Left forelimb (tissue), 1 donor: Measurements from ENCODE around the gene GPR101.

Experiments
- DNase-seq: peaks from one replicate; pipeline ENCODE4 v3.0.0-alpha.2; 2018; ENCODE audit warnings: low spot score

GPR101 gene, protein sequence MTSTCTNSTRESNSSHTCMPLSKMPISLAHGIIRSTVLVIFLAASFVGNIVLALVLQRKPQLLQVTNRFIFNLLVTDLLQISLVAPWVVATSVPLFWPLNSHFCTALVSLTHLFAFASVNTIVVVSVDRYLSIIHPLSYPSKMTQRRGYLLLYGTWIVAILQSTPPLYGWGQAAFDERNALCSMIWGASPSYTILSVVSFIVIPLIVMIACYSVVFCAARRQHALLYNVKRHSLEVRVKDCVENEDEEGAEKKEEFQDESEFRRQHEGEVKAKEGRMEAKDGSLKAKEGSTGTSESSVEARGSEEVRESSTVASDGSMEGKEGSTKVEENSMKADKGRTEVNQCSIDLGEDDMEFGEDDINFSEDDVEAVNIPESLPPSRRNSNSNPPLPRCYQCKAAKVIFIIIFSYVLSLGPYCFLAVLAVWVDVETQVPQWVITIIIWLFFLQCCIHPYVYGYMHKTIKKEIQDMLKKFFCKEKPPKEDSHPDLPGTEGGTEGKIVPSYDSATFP

DNA sequence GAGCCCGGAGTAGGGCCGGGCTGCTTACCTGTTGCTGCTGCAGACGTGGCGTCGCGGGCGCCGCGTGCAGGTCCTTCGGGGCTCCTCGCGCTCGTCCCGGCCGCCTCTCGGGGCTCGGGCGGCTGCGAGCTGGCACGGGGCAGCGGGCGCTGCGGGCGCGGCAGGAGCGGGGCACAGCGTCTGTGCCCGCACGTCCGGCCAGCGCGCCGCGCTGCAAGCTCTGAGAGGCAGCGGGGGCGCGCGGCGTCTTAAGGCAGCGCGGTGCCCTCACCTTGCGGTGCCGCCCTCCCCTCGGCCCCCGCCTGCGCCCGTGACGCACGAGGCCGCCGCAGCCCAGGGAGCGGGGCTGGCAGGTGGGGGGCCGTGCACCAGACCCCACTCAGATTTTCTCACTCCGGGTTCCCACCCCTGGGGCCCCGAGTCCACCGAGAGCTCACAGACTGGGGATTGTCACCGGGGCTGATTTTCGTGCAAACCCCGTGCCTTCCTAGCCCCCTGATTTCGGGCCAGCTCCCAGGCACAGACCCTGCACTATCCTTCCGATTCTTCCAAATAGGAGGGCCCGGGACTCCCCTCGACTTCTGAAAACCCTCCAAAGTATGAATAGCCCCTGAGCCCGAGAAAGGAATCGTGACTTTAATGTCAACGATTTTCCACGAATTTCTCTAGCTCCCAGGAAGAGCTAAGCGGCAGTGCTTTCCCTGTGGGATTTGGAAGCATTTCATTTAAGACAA, at the start of gene GPR101:
Gene GPR101 (minus strand): TSS at position 222 of the 734 bp plus-strand sequence. CDS start 2,321 bp downstream, outside the sequence.
- no peak for DNase-seq

DNA sequence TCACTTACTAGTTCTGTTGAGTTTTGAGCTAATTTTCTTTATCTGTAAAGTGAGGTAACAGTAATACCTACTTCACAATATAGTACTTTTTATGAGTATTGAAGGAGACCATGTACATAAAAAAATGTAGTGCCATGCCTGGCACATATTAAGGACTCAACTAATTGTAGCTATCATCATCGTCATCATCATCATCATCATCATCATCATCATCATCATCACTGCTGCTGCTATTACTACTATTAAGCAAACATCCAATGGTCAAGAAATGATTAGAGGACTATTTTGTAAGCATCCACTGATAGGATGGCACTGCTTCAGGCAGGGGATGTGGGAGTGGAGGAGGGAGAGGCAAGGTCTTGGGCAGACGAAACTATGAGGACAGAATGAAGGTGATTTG, 47.4 kb upstream of the GPR101 start:
- no peak for DNase-seq

DNA sequence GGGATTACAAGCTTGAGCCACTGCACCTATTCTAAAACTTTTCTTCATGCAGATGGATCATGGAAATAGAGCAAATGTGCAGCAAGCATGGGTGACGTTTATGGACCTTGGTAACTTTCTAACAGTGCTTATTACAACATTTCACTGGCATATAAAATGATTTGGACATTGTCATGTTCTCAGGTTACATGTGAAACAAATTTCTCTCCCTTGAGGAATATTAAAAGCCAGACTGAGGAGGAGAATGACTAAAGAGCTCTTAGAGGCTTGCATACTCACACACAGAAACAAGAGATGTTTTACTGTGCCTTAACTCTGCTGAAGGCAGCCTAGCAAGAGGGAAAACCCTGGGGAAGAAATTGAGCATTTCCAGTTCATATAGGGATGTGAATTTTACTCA, 38.6 kb upstream of the GPR101 start:
- no peak for DNase-seq

DNA sequence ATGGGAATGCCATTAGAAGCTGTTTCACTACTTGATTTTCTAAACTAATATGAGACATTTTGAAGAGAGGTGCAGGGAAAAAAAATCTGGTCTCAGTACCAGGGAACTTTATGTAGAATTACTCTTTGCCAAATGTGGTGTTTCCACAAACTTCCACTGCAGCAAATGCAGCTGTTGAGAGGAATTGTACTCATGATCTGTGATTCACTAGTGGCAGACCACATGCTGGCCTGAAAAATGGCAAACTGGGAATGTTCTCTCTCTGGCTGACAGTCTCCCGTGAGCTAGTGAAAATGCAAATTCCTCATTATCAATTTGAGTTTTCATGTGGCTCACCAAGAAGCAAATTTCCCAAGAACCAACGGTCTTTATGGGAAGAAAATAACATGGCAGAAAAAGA, 37.8 kb upstream of the GPR101 start:
- DNase-seq, result no peak

DNA sequence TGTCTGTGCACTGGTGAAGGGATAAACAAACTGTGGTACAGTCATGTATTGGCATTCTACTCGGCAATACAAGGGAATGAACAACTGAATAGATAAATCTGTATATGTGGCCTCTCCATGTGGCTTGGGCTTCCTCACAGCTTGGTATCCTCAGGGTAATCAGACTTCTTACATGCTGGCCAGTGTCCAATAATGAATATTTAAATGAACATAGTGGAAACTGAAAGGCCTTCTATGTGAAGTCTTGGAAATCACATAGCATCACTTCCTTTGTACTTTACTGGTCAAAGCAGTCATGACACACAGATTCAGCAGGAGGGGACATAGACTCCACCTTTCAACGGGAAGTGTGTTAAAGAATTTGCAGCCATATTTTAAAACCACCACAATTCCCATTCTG, 33.4 kb upstream of the GPR101 start:
- no peak for DNase-seq

DNA sequence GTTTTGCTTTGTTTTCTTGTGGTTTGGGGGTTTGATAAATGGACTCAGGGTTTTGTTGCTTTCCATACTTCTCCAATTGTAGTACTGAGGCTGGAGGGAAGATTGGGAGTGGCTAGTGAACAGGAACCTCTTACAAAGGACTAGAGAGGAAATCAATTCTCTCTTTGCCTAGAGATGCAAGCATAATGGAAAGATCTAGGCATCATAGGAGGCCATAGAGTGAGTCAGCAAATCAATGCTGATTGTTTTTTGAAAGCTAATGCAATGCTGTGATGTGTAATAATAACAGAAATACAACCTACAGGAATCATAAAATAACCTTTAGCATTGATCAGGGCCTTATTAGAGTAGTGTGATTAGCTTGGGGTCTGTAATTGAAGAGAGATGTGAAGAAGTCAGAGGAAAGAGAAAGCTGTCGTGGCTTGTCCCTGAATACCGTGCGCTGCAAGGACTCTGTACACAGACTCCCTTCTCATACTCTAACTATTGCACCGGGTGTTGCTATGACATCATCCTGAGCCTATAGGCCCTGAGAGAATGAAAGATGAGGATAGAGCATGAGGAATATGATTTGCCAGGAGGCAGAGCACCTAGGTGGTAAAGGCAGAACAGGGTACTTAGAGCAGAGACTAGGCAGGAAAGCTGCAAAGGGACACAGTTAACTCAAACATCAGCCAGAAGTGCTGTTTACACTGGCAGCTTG, 29.3 kb upstream of the GPR101 start:
- no peak for DNase-seq

DNA sequence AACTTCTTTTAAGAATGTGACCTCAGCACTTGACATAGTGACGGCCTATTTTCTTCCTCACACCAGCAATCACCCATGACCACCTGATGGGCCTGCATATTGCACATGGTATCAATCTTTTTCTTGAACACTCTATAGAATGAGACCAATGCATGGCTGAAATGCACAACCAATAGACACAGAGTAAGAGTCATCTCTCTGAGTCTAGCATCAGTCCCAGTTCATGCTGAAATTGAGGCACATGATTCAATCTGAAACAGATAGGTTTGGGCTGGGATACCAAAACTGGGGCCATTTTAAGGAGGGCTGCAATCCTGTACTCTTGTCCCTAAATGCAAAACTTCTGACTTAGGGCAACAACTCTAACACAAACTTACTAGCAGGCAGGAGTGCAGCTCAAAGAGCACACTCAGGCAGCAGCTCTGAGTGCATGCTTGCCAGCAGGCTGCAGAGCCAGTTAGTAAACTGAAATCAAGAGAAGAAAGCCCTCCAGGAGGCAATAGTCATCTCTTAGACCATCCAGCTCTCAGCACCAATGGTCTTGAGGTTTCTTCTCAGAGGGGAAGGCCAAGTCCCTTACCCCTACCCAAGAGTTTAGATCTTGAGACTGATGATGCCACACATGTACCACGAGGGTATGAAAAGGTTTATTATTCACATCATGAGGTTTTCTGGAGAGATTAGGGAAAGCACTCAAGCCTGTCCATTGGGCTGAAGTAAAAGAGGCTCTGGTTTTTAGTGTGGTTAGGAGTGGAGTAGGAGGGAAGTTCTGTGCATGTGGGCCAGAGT, 24.7 kb upstream of the GPR101 start:
- no peak for DNase-seq

DNA sequence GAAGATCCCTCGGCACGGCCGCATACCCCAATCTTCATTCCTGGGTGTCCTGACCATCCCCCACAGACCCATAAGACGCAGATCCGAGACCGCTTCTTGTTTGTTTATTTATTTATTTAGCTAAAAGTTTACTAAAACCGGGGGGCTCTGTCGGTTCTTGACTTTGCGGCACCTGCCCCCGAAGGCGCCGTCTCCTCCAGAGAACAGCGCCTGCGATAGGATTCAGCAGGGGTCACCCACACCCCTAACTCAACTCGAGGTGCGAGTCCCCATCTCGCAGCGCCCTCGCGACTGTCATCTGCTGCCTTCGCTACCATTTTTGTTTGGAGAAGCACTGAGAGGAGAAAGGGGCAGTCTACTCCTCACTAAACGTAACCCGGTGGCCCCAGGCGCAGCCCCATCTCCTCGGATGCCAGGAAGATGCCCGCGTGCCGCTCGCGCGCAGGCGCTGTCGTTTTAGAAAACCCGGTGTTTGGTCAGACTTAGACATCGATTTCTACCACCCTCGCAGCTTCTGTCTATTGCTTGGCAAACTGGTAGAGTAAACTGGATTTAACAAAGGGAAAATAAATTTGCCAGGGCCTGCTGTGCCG, 18.9 kb upstream of the GPR101 start:
- DNase-seq, result no peak

DNA sequence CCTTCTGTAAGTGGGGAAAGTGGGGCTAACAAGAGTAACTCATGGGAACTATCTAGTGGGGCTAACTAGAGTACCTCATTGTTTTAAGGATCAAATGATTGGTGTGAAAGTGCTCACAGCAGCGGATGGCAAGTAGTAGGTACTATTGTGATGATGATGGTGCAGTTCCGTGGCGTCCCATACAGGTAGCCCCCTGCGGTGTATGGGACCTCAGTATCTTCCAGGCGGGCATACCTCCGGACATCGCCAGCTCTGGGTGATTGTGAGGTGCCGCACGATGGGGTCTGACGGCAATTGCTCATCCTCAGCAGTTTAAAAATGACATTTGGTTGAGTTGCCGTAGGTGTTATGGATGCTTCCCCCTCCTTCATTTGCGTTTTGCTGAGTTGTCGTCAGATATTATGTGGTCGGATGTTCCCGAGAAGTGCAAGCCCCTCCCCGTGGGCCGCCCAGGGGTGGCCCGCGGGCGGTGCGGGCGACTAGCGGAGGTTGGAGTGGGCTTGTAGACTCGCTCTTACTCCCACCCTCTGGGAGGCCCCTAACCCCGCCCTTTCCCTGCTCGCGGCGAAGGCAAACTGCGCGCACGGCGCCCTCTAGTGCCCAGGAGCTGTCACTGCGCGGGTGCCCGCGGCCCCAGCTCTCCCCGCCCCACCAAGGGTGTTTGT, 18.3 kb upstream of the GPR101 start:
- peak; percentile 76 for DNase-seq

DNA sequence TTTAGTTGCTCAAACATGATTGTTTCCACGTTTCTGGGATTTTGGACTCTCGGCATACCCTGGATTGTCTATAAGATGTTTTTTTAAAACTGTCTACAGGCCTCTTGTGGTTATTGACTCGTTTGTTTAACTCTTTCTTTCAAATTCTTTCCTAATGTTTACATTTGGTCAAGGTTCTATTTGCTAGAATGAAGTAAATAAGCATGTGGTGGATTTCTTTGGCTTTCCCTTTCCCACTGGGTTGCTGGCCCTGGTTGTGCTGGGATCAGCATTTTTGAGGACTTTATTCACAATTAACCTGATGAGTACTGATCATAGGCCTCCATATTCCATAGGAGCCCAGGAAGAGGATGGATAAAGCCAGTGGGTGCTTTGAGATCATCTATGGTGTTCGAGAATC, 11.1 kb upstream of the GPR101 start:
- DNase-seq, result no peak

DNA sequence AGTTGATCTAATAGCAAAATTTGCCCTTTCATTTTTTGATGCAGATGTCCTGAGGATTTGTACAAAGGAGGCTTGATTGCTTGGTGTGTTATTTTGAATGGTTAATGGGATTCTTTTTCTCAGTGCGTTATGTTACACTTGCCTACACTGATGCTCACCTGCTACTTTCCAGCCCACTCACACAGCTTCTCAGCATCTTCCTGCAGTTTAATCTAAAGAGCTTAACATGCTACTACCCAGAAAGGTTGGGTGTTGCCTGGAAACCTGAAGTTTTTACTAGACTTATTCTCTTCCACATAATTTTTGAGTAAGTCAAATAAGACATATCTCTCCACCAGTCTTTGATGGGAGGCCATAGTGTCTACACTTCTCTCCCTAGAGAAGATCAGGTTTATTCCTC, 9.9 kb upstream of the GPR101 start:
- no peak for DNase-seq

DNA sequence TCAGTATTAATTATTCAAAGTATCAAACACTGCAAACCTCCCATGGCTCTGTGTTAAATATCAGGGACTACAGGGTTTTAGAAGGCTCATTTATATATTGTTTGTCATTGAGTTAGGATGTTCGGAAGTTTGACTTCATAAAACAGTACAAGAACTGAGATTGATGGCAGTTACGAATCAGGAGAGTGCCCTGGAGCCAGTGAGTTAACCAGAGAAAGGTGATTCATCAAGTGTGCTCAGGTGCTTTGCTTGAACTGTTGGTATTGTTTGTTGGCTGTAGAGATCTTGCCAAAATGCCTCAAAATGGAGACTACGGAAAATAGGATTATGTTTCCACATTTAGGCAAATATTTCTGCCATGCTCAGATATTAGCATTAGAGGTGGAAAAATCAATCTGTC, 7.5 kb upstream of the GPR101 start:
- no peak for DNase-seq

DNA sequence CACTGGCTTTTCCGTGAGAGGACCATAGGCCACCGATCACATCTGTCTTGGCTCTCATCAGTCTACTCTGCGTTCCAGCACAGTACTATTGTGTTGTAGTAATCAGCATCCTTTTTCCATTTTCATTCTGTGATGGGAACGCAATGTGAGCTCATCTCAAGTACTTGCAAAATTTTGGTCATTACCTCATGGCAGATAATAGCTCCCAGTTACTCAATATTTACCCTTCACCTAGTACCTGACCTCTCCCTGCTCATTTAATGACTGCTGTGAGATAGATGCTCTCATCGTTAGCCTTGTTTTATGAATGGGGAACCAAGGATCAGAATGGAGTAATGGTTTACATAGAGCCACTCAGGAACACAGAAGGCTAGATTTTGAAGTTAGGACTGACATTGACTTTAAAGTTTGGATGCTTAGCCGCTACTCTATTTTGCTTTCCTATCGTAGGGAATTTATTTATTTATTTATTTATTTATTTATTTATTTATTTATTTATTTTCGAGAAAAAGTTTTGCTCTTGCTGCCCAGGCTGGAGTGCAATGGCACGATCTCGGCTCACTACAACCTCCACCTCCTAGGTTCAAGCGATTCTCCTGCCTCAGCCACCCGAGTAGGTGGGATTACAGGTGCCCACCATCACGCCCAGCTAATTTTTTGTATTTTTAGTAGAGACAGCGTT, 6.5 kb upstream of the GPR101 start:
- DNase-seq, result no peak

DNA sequence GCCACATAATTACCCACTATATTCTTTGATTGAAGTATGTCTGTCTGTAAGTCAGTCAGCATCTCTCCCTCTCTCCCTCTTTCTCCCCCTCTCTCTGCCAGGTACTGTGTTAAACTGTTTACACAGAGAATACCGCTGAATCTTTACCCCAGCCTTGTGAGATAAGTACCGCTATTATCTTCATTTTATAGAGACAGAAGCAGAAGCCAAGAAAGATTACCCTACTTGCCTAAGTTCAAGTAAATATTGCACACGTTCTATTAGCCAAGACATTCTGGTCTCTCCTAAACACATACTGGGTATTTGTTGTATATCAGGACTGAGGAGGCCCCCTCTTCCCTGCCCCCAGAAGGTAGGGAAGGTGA, 695 bp upstream of the GPR101 start:
- DNase-seq, result no peak

DNA sequence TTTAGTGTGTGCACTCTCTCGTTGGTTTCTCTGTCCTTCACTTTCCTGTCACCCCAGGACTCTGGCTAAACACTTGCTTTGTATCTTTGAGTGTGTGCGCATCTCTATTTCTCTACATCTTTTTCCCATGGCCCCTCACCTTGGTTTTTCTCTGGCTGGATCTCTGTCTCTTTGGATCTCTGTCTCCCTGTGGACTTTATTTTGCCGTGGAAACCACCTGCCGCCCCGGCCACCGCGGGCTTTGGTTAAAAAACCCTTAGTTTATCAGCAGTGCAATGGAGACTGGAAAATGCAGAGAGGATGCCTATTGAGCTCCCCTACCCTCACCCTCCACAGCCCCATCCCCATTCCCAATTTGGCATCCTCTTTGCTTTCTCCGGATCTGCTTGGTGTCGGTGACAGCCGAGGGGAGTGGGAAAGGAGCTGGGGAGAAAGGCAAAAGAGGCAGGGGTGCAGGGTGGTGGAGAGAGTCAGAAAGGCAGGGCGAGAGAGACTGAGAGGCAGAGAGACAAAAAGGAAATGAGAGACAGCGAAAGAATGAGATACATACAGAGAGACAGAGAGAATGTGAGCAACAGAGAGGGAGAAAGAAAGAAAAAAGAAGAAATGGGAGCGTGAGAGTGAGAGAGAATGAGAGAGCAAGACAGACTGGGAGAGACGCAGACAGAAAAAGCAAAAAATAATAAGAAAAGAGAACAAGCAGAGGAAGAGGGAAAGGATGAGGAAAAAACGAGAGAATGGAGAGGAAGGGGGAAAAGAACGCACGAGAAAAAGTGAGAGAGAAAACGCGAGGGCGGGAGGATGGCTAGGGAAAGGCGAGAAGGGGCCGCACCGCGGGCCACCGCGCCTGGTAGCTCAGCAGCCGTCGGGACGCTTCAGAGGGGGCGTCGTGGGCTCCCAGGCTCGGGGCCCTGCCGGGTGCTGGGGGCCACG, 688 bp downstream of the GPR101 start:
- no peak for DNase-seq

DNA sequence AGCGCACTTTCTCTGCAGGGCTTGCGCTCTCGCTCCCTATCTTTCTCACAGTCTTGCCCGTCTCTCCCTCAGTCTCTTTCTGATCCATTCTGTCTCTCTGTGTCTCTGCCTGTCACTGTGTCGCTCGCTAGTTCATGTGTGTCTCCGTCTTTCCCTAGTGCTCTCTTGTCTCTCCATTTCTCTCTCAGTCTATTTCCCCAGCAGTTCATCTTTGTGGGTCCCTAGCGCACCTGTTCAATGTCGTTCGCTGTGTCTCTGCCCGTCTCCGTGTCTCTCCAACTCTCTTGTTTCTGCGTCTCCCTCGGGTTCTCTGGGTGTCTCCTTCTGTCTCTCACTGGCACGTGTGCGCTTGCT, 1.5 kb downstream of the GPR101 start:
- DNase-seq, result no peak

DNA sequence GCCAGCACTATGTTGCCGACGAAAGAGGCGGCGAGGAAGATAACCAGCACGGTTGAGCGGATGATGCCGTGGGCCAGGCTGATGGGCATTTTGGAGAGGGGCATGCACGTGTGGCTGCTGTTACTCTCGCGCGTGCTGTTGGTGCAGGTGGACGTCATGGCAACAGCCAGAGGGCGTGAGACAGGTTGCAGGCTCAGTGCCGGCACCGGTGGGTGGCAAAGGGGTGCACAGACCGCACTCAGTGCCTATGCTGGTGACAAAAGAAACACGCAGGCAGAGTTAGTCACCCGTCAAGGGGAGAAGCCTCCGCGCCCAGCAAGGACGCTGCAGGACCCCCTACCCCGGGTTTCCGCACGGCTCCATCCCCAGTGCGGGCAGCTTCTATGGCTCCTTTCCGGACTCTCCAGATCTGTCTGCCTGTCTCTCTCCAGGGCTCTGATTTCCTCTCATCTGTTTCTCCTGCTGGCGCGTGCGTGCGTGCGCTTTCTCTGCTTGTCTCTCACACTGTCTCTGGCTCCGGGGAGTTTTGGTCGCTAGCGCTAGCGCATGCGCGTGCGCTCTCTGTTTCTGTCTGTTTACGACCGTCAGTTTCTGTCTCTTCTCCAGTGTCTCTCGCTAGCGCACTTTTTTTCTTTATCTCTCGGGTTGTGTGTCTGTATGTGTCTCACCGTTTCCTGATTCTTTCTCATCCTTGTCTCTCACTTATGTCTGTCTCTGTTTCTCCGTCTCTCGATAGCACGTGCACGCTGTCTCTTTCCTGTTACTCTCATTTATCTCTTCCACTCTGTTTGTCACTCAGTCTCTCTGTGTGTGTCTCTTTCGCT, 2.1 kb downstream of the GPR101 start:
- DNase-seq, result no peak

DNA sequence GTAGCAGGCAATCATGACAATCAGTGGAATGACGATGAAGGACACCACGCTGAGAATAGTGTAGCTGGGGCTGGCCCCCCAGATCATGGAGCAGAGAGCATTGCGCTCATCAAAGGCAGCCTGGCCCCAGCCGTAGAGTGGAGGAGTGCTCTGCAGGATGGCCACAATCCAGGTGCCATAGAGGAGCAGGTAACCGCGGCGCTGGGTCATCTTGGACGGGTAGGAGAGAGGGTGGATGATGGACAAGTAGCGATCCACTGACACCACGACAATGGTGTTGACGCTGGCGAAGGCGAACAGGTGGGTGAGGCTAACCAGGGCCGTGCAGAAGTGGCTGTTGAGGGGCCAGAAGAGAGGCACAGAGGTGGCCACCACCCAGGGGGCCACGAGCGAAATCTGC, 2.8 kb downstream of the GPR101 start:
- no peak for DNase-seq

DNA sequence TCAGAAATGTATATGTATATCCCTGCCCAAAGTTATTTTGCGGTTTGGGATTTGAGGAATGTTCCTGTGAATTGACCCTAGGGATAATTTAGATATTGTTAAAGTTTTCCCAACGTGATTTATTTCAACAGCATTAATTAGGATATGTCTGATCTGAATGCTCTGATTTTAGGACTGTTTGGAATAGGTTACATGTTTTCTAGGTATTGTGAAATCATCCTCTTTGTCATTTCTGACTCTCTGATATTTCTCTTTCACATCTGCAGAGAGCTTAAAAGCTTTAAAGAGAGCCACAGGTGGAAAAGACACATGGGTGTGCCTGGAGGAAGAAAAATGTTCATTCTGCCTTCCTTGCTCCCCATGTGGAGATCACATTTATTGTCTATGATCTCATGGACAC, 5.1 kb downstream of the GPR101 start:
- no peak for DNase-seq
